Stimulated activated naive B cell treated with anti-CD40 and anti-IgM and Interleukin-4, amounts not matched to agents 10 μg/mL and 1 μg/mL and 100 μg/mL, for 72 hours (primary cell): ENCODE data around the gene ENPP1.
"Not testable (repeated sequence)": the region's sequence is repeated elsewhere in the genome, so short reads cannot be mapped to it uniquely, and the experiment has no call there.

ENCODE experiments used
- ATAC-seq, 2 donors: fragments of 150-1000 bp; cut with Tn5 transposase; replicated peaks; 2 replicates each; pipeline ENCODE4 v1.10.0; 2021; ENCODE audit warnings: moderate library complexity in 1 of 2
- DNase-seq: peaks from one replicate; pipeline ENCODE4 v3.0.0; 2021
- H3K27ac Mint-ChIP-seq: one replicate; pipeline ENCODE4 v1.8.0; 2022; ENCODE audit warnings: mild to moderate bottlenecking, mixed read lengths
- H3K27me3 Mint-ChIP-seq, 2 donors: one replicate each; pipeline ENCODE4 v1.8.0; 2022; ENCODE audit warnings: mixed read lengths in 2 of 2
- H3K36me3 Mint-ChIP-seq, 2 donors: one replicate each; pipeline ENCODE4 v1.8.0; 2022; ENCODE audit warnings: mixed read lengths in 2 of 2, mild to moderate bottlenecking in 1 of 2
- H3K4me1 Mint-ChIP-seq, 2 donors: one replicate each; pipeline ENCODE4 v1.8.0; 2022; ENCODE audit warnings: mixed read lengths in 2 of 2, mild to moderate bottlenecking in 1 of 2
- H3K4me3 Mint-ChIP-seq, 2 donors: one replicate each; pipeline ENCODE4 v1.8.0; 2022; ENCODE audit warnings: mild to moderate bottlenecking in 2 of 2, mixed read lengths in 2 of 2, moderate library complexity in 1 of 2
- H3K9me3 Mint-ChIP-seq, 2 donors: one replicate each; pipeline ENCODE4 v1.8.0; 2022; ENCODE audit warnings: mixed read lengths in 2 of 2, mild to moderate bottlenecking in 1 of 2

Gene ENPP1

DNA sequence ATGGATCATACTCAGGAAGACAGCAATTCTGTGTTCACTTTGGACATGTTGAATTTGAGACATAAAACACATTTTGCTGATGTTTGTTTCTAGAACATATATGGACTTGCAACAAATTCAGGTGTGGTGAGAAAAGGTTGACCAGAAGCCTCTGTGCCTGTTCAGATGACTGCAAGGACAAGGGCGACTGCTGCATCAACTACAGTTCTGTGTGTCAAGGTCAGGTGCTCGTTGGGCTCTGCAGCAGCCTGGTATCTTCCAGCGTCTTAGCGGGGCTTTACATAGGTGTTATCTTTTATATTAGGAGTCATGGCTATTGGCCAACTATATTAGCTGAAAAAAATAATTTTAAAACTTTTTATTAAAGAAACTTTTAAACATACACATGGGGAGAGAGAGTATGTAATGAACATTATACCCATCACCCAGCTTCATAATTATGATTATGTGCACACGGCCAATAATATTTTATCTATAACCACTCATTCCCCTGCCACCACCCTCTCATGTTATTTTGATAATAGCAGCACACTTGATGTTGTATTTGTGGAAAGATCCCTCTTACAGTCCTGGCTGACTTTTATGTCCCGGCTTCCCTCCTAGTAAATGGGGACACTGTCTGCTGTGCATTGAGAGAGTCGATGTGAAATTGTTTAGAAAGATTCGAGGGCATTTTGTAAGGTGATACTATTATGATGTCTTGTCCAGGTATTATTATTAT lies 43.4 kb downstream of the ENPP1 start:
- H3K27me3 Mint-ChIP-seq = peaks cover 3 to 6% of the 10 kb centered on the region in 2 donors
- H3K27ac Mint-ChIP-seq = no peak overlapping the region
- DNase-seq (no peak), ATAC-seq (no peak)
- H3K4me3 Mint-ChIP-seq = no peak overlapping the region
- H3K4me1 Mint-ChIP-seq = no peaks in the 10 kb centered on the region
- peaks cover 4 to 5% of the 10 kb centered on the region in 2 donors for H3K36me3 Mint-ChIP-seq
- H3K9me3 Mint-ChIP-seq = no peaks in the 10 kb centered on the region

DNA sequence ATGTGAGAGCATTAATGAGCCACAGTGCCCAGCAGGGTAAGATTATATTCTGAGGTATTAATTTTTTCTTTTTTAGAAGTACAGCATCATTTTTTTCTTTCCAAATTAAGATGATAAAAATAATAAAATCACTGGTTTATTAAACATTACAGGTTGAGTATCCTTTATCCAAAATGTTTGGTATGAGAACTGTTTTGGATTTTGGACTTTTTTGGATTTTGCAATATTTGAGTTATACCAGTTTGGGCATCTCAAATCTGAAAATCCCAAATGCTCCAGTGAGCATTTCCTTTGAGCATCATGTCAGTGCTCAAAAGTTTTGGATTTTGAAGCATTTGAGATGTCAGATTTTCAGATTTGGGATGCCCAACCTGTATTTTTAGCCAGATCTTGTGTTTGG lies 44.4 kb downstream of the ENPP1 start:
- H3K4me3 Mint-ChIP-seq = no peak overlapping the region
- DNase-seq = no peak
- peaks cover 0 to 4% of the 10 kb centered on the region in 2 donors for H3K27me3 Mint-ChIP-seq
- H3K27ac Mint-ChIP-seq = no peak overlapping the region
- ATAC-seq = no peak
- H3K4me1 Mint-ChIP-seq = no peaks in the 10 kb centered on the region
- peaks cover 3 to 5% of the 10 kb centered on the region in 2 donors for H3K36me3 Mint-ChIP-seq
- H3K9me3 Mint-ChIP-seq = no peaks in the 10 kb centered on the region

DNA sequence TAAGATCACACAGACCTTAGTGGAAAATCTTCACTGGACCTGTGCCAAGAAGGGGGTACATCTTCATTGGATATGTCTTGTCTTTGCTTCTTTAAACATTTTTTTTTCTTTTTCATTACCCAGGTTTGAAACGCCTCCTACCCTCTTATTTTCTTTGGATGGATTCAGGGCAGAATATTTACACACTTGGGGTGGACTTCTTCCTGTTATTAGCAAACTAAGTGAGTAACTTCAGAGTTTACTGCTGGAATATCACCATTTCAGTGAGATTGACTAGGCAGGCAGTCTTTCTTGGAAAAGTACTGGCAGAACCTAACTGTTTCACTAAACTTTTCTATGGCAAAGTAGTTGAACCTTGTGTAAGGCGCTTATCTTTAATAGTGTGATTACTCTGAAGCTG lies 47.0 kb downstream of the ENPP1 start:
- Mint-ChIP-seq H3K36me3 (peaks cover 6 to 8% of the 10 kb centered on the region in 2 donors), H3K27me3 (no peaks in the 10 kb centered on the region), H3K4me1 (no peaks in the 10 kb centered on the region), H3K27ac (no peak overlapping the region), H3K4me3 (no peak overlapping the region), H3K9me3 (no peaks in the 10 kb centered on the region)
- ATAC-seq (no peak), DNase-seq (no peak)

DNA sequence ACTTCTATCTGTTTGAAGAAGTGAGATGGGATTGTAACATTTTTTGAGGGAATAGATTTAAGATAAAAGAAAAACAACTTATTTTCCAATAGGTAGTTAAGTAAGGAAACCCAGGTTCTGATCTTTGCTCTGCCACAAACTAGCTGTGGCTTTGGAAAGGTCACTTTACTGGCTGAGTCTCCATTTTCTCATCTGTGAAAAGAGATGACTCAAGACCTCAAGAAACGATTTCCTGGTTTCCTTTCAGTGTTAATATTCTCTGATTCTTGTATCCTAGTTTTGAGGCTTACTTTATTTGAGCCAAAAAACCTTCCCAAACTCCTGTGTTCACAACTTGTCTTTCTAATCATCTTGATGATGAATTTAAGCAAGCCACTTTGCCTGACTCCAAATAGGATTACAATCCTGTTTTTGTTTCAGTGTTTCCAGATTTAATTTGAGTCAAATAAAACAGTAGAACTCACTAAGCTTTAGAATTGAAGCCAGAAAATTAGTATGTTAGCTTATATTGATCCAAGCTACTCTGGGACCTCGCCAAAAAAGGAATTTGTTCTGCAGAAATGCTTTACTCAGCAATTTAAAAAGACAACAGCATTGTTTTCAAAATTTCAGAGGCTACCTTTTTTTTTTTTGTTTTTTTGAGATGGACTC lies 51.1 kb downstream of the ENPP1 start:
- DNase-seq = no peak
- H3K27ac Mint-ChIP-seq = no peak overlapping the region
- no peaks in the 10 kb centered on the region for H3K9me3 Mint-ChIP-seq
- no peaks in the 10 kb centered on the region for H3K4me1 Mint-ChIP-seq
- H3K36me3 Mint-ChIP-seq = peaks cover 22 to 25% of the 10 kb centered on the region in 2 donors
- H3K4me3 Mint-ChIP-seq = no peak overlapping the region
- ATAC-seq = no peak
- H3K27me3 Mint-ChIP-seq = peaks cover 6 to 10% of the 10 kb centered on the region in 2 donors

DNA sequence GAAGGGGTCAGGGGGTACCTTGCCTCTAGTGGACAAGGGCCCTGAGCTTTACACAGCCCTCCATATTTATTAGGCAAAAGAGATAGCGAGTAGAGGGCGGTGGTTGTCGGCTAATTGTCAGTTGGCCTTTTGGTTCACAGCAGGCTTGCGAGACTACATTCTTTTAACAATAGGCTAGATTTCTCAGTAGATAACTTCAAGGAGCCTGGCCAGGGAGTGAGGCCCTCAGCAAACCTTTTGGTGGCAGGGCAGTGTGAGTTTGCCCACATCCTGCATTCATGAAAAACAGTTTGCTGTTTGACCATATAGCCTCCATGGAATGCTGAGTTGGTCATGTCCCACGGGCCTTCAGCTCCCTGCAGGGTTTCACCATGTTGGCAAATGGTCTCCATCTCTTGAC lies 51.8 kb downstream of the ENPP1 start:
- H3K9me3 Mint-ChIP-seq, DNase-seq, ATAC-seq, H3K27ac Mint-ChIP-seq, H3K4me3 Mint-ChIP-seq, H3K4me1 Mint-ChIP-seq: not testable (repeated sequence)
- peaks cover 22 to 24% of the 10 kb centered on the region in 2 donors for H3K36me3 Mint-ChIP-seq
- peaks cover 6 to 10% of the 10 kb centered on the region in 2 donors for H3K27me3 Mint-ChIP-seq

DNA sequence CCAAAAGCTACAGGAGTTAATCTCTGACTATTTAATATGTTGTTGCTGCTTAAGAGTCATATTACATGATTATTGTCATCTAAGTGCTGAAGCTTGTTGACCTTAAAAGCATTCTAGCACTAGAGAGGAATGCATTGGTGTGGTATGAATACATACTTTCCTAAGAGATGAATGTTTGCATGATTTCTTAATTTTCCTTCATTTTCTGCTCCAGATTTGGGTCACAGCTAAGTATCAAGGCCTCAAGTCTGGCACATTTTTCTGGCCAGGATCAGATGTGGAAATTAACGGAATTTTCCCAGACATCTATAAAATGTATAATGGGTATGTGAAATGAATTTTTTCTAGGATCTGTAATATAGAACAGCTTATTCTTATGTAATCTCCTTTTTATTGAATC lies 53.6 kb downstream of the ENPP1 start:
- Mint-ChIP-seq H3K4me1 (no peaks in the 10 kb centered on the region), H3K27me3 (peaks cover 10% of the 10 kb centered on the region in 2 donors), H3K9me3 (no peaks in the 10 kb centered on the region), H3K36me3 (peaks cover 26% of the 10 kb centered on the region in 2 donors), H3K27ac (no peak overlapping the region), H3K4me3 (no peak overlapping the region)
- DNase-seq (no peak), ATAC-seq (no peak)

DNA sequence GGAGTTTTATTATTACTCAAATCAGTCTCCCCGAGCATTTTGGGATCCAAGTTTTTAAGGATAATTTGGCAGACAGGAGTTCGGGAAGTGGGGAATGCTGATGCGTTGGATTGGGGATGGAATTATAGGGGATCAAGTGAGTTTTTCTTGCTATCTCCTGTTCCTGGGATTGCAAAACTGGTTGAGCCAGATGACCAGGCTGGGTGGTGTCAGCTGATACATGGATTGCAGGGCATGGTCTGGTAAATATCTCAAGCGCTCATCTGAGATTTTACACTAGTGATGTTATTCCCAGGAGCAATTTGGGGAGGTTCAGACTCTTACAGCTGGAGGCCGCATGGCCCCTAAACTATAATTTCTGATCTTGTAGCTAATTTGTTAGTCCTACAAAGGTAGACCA lies 54.7 kb downstream of the ENPP1 start:
- H3K27me3 Mint-ChIP-seq = peaks cover 10 to 11% of the 10 kb centered on the region in 2 donors
- ATAC-seq (no peak), DNase-seq (no peak)
- H3K36me3 Mint-ChIP-seq = peaks cover 28% of the 10 kb centered on the region in 2 donors
- H3K9me3 Mint-ChIP-seq = no peaks in the 10 kb centered on the region
- no peaks in the 10 kb centered on the region for H3K4me1 Mint-ChIP-seq
- H3K4me3 Mint-ChIP-seq = no peak overlapping the region
- no peak overlapping the region for H3K27ac Mint-ChIP-seq

DNA sequence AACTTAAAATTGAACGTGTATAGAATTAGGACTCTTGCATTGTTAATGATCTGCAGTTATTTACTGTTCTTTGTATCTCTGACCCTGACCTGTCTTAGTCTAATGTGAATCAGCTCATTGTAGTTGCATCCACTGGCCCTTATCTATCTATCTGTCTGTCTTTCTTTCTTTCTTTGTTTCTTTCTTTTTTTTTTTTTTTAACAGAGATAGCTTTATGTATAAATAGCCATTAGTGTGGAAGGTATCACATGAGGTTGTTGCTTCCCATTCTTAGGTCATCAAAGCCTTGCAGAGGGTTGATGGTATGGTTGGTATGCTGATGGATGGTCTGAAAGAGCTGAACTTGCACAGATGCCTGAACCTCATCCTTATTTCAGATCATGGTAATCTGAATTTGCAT lies 59.9 kb downstream of the ENPP1 start:
- H3K9me3 Mint-ChIP-seq = no peaks in the 10 kb centered on the region
- no peak overlapping the region for H3K27ac Mint-ChIP-seq
- ATAC-seq = no peak
- H3K4me3 Mint-ChIP-seq = no peak overlapping the region
- H3K27me3 Mint-ChIP-seq = peaks cover 0 to 6% of the 10 kb centered on the region in 2 donors
- H3K36me3 Mint-ChIP-seq = peaks cover 9% of the 10 kb centered on the region in 2 donors
- DNase-seq = no peak
- no peaks in the 10 kb centered on the region for H3K4me1 Mint-ChIP-seq

DNA sequence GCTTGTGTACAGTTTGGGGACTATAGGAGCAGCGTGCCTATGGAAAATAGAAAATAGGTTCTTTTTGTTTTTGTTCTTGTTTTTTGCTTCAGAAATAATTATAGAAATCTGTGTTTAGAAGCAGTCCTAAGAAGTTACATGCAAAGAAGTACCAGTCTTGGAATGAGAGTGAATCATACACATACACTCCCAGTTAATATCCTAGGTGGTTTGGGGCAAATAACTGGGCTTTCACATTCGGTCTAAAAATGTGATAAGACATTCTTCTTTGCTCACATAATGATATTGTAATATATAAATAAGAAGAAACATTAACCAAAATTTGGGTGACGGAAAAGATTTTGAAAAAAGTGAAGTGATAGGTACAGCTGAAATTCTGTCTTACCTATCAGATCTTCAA lies 61.0 kb downstream of the ENPP1 start:
- no peak overlapping the region for H3K27ac Mint-ChIP-seq
- no peaks in the 10 kb centered on the region for H3K4me1 Mint-ChIP-seq
- peaks cover 7 to 9% of the 10 kb centered on the region in 2 donors for H3K36me3 Mint-ChIP-seq
- H3K4me3 Mint-ChIP-seq = no peak overlapping the region
- H3K9me3 Mint-ChIP-seq = no peaks in the 10 kb centered on the region
- H3K27me3 Mint-ChIP-seq = peaks cover 0 to 6% of the 10 kb centered on the region in 2 donors
- DNase-seq (no peak), ATAC-seq (no peak)

DNA sequence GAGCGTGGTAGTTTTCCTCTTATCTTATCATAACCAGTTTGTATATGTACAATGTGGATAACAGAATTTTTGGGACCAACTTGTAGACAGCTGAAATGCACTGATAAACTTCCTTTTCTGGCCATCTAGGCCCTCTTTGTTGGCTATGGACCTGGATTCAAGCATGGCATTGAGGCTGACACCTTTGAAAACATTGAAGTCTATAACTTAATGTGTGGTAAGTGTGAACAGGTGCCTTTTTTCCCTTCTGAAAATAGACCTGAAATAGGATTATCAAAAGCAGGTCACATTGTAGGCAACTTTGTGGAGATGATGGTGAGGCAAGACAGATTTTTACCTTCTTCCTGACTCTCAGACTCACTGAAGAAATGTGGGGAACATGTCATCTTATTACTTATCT lies 67.8 kb downstream of the ENPP1 start:
- ATAC-seq (no peak), DNase-seq (no peak)
- peaks cover 0 to under 1% of the 10 kb centered on the region in 2 donors for H3K4me1 Mint-ChIP-seq
- H3K36me3 Mint-ChIP-seq = peaks cover 11 to 12% of the 10 kb centered on the region in 2 donors
- no peaks in the 10 kb centered on the region for H3K27me3 Mint-ChIP-seq
- H3K9me3 Mint-ChIP-seq = no peaks in the 10 kb centered on the region
- no peak overlapping the region for H3K27ac Mint-ChIP-seq
- H3K4me3 Mint-ChIP-seq = no peak overlapping the region

DNA sequence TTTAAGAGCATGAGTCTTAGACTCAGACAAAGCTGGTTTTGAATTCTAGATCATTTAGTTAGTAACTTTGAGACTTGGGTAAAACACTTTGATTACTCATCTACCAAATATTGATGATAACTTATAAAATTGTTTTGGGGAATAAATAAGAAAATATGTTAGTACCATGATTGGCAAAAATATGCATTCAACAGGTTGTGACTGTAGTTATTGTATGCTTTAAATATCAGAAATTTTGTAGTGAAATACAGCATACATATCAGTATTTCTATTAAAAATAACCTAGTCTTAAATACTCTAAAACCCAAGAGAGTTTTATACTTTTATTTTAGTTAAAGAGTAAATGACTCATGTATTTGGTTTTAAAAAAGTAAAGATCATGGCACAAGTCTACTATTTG lies 68.7 kb downstream of the ENPP1 start:
- no peaks in the 10 kb centered on the region for H3K9me3 Mint-ChIP-seq
- DNase-seq (no peak), ATAC-seq (no peak)
- H3K4me3 Mint-ChIP-seq = no peak overlapping the region
- no peak overlapping the region for H3K27ac Mint-ChIP-seq
- peaks cover 14 to 16% of the 10 kb centered on the region in 2 donors for H3K36me3 Mint-ChIP-seq
- no peaks in the 10 kb centered on the region for H3K27me3 Mint-ChIP-seq
- peaks cover 0 to 3% of the 10 kb centered on the region in 2 donors for H3K4me1 Mint-ChIP-seq

DNA sequence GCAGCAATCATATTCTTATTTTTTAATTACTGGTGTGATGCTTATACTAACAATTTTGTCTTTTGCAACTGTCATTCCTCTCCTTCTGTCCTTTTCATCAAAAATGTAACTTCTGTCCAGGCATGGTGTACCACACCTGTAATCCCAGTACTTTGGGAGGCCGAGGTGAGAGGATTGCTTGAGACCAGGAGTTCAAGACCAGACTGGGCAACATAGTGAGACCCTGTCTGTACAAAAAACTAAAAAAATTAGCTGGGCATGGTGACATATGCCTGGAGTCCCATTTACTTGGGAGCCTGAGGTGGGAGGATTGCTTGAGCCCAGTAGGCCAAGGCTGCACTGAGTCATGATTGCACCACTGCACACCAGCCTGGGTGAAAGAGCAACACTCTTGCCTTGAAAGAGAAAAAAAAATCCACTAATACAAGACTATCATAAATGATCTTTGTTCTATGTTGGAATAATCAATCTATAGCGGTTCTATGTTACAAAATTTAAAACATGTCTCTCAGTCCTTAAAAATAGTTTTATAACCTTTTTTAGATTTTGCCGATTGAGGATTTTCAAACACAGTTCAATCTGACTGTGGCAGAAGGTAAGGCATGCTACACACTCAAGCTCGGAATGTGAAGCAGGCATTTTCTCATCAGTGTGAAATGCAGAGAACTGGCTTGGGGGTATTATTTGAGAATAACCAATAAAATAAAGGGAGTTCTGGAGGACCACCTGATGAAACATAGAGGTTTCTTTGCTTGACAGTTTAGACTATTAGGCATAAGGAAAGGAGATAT lies 70.4 kb downstream of the ENPP1 start:
- Mint-ChIP-seq H3K4me1 (peaks cover 0 to 3% of the 10 kb centered on the region in 2 donors), H3K36me3 (peaks cover 14 to 16% of the 10 kb centered on the region in 2 donors), H3K4me3 (no peak overlapping the region), H3K9me3 (no peaks in the 10 kb centered on the region), H3K27ac (no peak overlapping the region), H3K27me3 (no peaks in the 10 kb centered on the region)
- ATAC-seq = no peak
- DNase-seq = no peak

DNA sequence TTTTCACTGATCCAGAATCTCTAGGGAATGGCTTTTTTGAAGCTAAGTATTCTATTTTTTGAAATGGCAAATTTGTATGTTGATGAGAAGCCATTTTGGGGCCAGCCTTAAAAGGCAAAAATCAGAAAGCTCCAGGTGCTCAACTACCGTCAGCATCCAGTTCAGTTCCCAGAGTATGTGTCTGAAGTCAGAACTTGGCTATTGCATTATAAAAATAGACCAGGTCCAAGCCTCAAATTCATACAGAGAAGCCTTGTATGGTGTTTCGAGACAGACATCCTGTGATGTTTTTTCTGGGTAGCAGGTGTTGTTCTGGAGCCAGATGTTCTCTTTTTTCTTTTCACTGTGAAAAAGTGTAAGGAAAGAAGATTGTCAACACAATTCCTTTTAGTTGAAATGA lies 75.2 kb downstream of the ENPP1 start:
- Mint-ChIP-seq H3K4me3 (no peak overlapping the region), H3K9me3 (no peaks in the 10 kb centered on the region), H3K27me3 (peaks cover 0 to 6% of the 10 kb centered on the region in 2 donors), H3K27ac (no peak overlapping the region), H3K4me1 (peaks cover 0 to 3% of the 10 kb centered on the region in 2 donors), H3K36me3 (peaks cover 12 to 20% of the 10 kb centered on the region in 2 donors)
- DNase-seq = no peak
- no peak for ATAC-seq

DNA sequence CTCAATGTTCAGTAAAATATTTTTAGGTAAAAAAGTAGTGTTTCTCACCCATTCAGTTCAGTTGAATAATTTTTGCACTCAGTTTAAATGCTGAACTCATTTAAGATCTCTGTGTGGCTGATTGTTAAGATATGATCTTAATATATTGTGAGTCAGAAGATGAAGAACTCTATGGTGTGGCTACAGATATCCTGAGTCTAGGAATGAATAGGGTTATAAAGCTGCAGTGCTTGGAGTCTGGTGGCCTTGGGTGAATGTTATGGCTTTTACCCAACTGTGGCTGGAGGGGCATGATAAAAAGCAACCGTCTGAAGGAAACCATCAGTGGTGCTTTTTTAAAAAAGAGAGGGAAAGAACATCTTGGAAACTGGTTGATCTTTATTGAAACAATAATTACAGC lies 77.4 kb downstream of the ENPP1 start:
- H3K4me3 Mint-ChIP-seq = no peak overlapping the region
- H3K27me3 Mint-ChIP-seq = peaks cover 0 to 11% of the 10 kb centered on the region in 2 donors
- DNase-seq (no peak), ATAC-seq (no peak)
- H3K4me1 Mint-ChIP-seq = peaks cover 0 to 3% of the 10 kb centered on the region in 2 donors
- peaks cover 22 to 35% of the 10 kb centered on the region in 2 donors for H3K36me3 Mint-ChIP-seq
- no peak overlapping the region for H3K27ac Mint-ChIP-seq
- peaks cover 0 to 1% of the 10 kb centered on the region in 2 donors for H3K9me3 Mint-ChIP-seq
